HG03097 (cell line): Measurements from ENCODE around the gene NDUFB2.
"Not testable (repeated sequence)": the region's sequence is repeated elsewhere in the genome, so short reads cannot be mapped to it uniquely, and the experiment has no call there.

ENCODE experiments used
- ATAC-seq: cut with Tn5 transposase; IDR thresholded peaks from one replicate; pipeline ENCODE4 v1.9.1; 2021; ENCODE audit not compliant: unreplicated experiment, low FRiP score

NDUFB2 gene

GRCh38 chr7:140732416-140732815 lies 35.9 kb downstream of the NDUFB2 start:
- ATAC-seq = no peak

DNA sequence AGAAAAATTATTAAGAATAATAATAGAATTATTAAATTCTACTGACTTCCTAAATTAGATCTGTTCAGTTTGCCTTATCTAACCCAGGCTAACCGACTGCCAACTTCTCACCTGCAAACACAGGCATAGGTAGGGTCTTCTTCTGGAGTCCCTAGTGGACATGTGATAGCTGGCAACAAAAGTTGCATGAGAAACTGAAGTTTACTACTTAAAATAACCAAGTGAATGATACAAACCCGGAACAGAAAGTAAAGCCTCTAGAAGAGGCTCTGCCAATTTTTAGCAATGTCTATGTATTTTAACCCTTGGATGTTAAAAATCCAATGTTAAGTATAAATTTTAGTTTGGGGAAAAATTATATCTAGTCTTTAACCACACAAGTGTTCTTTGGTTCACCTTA lies 37.6 kb downstream of the NDUFB2 start:
- ATAC-seq = no peak

DNA sequence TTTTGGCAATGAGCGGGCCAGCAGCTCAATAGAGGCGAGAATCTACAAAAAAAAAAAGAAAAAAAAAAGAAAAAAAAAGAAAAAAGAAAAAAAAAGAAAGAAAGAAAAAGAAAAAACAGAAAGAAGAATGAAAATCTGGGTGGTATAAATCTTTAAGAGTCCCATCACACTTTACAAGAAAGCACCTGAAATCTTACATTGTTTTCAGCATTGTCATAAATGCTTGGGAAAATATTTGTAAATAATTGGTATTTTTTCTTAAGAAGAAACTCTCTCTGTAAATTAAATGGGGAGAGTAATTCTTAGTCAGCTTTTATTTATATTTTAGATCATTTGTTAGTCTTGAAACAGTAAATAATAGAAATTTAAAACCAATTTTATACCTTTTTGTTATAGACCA lies 38.2 kb downstream of the NDUFB2 start:
- no peak for ATAC-seq

DNA sequence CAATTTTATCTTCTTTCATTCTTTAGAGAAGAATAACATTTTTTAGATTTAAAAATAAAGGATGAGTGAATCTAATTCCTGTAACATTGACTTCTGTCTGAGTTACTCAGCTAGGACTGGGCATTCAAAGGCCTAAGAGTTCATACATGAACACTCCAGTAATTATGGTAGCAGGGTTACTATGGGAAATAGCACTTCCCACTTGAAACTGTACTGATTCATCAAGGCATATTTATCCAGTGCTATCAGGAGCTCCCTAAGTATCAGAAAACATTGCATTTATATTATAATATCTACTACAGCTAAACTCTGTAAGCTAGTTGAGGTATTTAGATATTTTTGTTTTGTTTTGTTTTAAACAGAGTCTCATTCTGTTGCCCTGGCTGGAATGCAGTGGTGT lies 41.8 kb downstream of the NDUFB2 start:
- ATAC-seq = no peak

GRCh38 chr7:140743255-140743654 lies 46.7 kb downstream of the NDUFB2 start:
- not testable (repeated sequence) for ATAC-seq

DNA sequence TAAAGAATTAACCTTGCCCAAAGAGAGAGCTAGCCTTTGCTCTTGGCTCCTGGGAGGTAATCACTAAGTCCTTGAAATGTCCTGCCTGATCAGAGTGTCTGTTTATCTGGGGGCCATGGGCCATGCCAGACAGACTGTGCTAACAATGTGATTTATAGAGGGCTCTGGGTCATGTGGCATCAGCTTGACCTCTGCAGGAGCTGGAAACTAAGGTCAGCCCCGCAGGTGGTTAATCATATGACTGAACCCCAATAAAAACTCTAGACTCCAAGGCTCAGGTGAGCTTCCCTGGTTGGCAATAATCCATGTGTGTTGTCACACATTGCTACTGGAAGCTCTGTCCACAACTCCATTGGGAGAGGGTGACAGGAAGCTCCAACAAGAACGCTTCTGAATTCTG lies 47.5 kb downstream of the NDUFB2 start:
- no peak for ATAC-seq

GRCh38 chr7:140745266-140746058 lies 49.0 kb downstream of the NDUFB2 start:
- ATAC-seq = no peak

DNA sequence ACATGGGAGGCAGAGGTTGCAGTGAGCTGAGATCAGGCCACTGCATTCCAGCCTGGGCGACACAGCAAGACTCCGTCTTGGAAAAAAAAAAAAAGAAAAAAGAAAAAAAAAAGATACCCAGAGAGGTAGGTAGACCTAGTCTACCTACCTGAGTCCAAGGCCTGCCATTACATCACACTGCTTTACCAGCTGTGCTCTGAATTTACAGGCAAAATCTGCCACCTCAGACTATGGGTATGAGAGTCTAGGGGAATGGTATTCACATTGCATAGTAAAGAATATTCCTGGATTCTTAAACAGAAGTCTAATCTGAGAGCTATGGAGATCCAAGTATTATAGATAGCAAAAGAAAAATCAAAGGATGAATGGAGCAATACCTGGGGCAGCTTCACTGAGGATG lies 50.2 kb downstream of the NDUFB2 start:
- no peak for ATAC-seq

DNA sequence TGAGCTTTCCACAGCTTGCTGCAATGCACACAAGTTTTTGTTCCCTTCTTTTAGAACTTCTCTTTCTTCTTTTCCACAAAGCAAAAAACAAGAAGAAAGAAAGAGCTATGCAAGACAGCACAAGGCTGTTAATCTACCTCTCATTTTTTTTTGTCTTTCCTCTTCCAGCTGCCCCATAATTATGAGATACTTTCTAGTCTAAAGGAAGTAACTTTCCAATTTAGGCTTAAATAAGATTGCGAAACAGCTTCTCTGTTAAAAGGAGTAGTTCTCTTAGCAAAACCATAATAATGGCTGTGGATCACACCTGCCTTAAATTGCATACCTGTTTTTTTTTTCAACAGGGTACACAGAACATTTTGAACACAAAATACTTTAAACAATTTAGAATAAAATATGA lies 56.0 kb downstream of the NDUFB2 start:
- no peak for ATAC-seq

DNA sequence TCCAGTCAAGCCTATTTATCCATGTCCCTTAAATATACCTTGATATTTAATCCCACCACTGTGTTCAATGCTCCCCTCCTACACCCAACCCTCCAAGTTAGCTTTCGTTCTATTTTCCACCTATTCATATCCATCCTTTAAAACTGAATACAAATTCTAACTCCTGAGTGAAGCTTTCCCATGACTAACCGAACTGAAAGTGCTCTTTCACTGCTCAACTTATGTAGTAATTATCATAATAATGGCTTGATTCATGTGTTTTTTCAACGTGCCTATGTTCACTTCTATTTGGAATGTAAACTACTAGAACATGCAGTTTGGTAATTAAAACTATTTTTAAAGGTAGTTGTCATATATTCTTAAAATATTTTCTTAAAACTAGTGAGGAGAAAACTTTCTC lies 58.0 kb downstream of the NDUFB2 start:
- no peak for ATAC-seq
